Measurements from ENCODE around the gene NYAP1.

DNA sequence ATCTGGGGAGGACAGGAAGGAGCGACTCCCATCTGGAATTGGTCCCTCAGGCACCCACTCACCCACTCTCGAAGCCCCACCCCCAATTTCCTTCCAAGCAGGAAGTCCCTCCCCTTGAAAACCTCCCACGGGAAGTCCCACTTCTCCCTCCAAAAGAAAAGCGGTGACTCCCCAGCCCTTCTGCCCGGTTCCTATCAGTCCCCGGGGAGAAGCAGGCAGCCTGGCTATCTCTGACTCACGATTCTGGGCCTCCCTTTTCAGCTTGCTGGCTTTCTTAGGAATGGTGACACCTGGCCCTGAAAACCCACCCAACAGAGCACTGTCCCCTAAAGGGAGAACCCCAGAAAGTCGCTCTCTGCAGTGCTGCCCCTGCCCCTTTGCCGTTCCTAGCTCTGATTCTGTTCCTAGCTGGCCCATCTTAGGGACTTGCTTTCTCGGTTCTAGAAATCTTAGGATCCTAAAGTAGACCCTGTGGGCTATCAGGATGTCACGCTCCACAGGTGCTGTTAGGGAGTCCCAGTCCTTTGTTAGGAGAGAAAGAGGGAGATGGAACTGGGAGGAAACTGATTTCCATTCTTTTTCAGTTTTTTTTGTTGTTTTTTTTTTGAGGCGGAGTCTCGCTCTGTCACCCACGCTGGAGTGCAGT, 10.8 kb upstream of the NYAP1 start:
- no peak for TF ChIP-seq EZH2 (IDR thresholded peaks at IDR 0.05)
- TF ChIP-seq, protein P1, sequence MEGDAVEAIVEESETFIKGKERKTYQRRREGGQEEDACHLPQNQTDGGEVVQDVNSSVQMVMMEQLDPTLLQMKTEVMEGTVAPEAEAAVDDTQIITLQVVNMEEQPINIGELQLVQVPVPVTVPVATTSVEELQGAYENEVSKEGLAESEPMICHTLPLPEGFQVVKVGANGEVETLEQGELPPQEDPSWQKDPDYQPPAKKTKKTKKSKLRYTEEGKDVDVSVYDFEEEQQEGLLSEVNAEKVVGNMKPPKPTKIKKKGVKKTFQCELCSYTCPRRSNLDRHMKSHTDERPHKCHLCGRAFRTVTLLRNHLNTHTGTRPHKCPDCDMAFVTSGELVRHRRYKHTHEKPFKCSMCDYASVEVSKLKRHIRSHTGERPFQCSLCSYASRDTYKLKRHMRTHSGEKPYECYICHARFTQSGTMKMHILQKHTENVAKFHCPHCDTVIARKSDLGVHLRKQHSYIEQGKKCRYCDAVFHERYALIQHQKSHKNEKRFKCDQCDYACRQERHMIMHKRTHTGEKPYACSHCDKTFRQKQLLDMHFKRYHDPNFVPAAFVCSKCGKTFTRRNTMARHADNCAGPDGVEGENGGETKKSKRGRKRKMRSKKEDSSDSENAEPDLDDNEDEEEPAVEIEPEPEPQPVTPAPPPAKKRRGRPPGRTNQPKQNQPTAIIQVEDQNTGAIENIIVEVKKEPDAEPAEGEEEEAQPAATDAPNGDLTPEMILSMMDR (IDR thresholded peaks at IDR 0.05): no peak
- no peak for TF ChIP-seq EZH2phosphoT487 (IDR thresholded peaks at IDR 0.05)
